Esophagus squamous epithelium (tissue), 5 donors: ENCODE results near the gene HACD4. TPM values are rescaled to one million over a fixed set of nuclear protein-coding genes. Genes with fewer than 3 reads are reported as not detected.

Source experiments
- DNase-seq: peaks from one replicate; lab custom pipeline; 2025; lab: John Stamatoyannopoulos, UW
- H3K27ac ChIP-seq, 4 donors: fragments of 200-600 bp; sonication (generic); one replicate each; pipeline ENCODE4 v1.5.1; 2016 to 2019; ENCODE audit warnings: mild to moderate bottlenecking in 1 of 4
- H3K27me3 ChIP-seq, 4 donors: fragments of 200-600 bp; sonication (generic); 1 replicate in 3 of 4; 2 replicates in 1 of 4; pipeline versions ENCODE4 v1.5.1 to v1.6.0; 2017 to 2021; ENCODE audit warnings: antibody characterized with exemption in 1 of 4
- H3K36me3 ChIP-seq, 3 donors: fragments of 200-600 bp; sonication (generic); one replicate each; pipeline ENCODE4 v1.5.1; 2016 to 2019
- H3K4me1 ChIP-seq, 3 donors: fragments of 200-600 bp; sonication (generic); one replicate each; pipeline ENCODE4 v1.5.1; 2017 to 2019
- H3K4me3 ChIP-seq, 4 donors: fragments of 200-600 bp; sonication (generic); 1 replicate in 3 of 4; 2 replicates in 1 of 4; pipeline ENCODE4 v1.5.1; 2016 to 2019; ENCODE audit warnings: mild to moderate bottlenecking in 2 of 4, moderate library complexity in 1 of 4
- H3K9me3 ChIP-seq, 3 donors: fragments of 200-600 bp; sonication (generic); one replicate each; pipeline ENCODE4 v1.5.1; 2016 to 2019
- CTCF ChIP-seq, 6 experiments: fragments of 450-650 bp in 4 of 6; fragments of 200-600 bp in 2 of 6; sonication (generic) in 2 of 6; IDR thresholded peaks; one replicate each; pipeline ENCODE4 v1.5.1; 2016 to 2019; ENCODE audit warnings: antibody characterized with exemption in 6 of 6, mild to moderate bottlenecking in 4 of 6, moderate library complexity in 4 of 6
- POLR2A ChIP-seq, 4 donors: fragments of 450-650 bp; IDR thresholded peaks; one replicate each; pipeline ENCODE4 v1.6.1; 2017; ENCODE audit warnings: antibody characterized with exemption in 4 of 4, mild to moderate bottlenecking in 4 of 4, moderate library complexity in 3 of 4
- WGBS, 2 donors: methylation state at CpG; one replicate each; pipeline ENCODE4 v1.1.5; 2018; 5-methylcytosine and 5-hydroxymethylcytosine counted together
- intact Hi-C: fragments of 100-400 bp; cut with DNase I; formaldehyde crosslinking; loops from one replicate; pipeline ENCODE4 v1.15.0; 2022
- total RNA-seq, 4 donors: library from RNA; depleted of rRNA; stranded (reverse); fragments of >200 nt; gene quantifications; one replicate each; pipeline ENCODE4 v1.1.0, GENCODE V29; 2016
- donor health status: DM: yes; HTN: yes; CAD: no.

Gene HACD4
- total RNA-seq, 4 donors from 2014 or later: 0.97 to 3.8 (median 2.5) TPM

GRCh38 chr9:20987521-20987920 lies 43.9 kb downstream of the HACD4 start:
- no peaks in the 10 kb centered on the region for H3K27me3 ChIP-seq
- no peaks in the 10 kb centered on the region for H3K9me3 ChIP-seq
- peaks cover 0 to 5% (median 0%) of the 10 kb centered on the region in 3 donors for H3K4me1 ChIP-seq
- H3K4me3 ChIP-seq: no peak overlapping the region
- TF ChIP-seq POLR2A (IDR thresholded peaks at IDR 0.05) (no peak), CTCF (IDR thresholded peaks at IDR 0.05) (no peak)
- DNase-seq: no peak
- 55 to 65% methylated on average over 1 of the region's 1 CpG for WGBS, 2 donors
- H3K27ac ChIP-seq: no peak overlapping the region
- intact Hi-C loops: no loop called here
- peaks cover 0 to 39% (median 0%) of the 10 kb centered on the region in 3 donors for H3K36me3 ChIP-seq

DNA sequence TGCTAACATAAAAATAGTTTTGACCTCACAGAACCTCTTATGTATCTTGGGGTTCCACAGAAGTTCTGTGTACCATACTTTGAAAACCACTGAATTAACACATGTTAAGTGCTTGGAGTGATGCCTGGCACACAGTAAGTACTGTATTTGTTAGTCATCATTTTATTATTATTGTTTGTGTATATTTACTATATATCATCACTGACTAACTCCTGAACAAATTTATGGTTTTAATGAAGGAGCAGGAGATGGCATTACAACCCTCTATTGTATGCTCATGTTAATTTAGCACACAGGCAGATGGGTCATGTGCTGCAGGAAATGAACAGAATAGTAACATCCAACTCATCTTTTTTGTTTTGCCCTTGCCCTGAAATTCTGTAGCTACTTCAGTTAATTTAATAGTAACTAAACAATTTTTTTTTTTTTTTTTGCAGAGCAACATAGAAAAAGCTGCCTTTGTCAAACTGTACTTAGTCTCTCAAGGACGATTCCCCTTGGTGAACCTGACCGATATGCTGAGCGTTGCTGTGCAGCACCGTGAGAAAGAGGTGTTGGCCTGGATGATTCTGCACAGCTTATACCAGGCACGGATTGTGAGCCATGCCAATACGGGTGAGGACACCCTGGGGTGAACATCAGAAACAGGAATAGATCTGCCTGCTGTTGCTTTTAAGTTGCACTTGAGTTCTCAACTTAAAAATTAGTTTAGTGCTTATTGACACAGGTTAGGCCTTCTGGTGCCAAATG lies 45.4 kb downstream of the HACD4 start:
- Histone ChIP-seq H3K27ac (no peak overlapping the region), H3K4me3 (no peak overlapping the region), H3K27me3 (no peaks in the 10 kb centered on the region), H3K4me1 (peaks cover 0 to 16% (median 0%) of the 10 kb centered on the region in 3 donors), H3K36me3 (peaks cover 0 to 39% (median 0%) of the 10 kb centered on the region in 3 donors), H3K9me3 (no peaks in the 10 kb centered on the region)
- intact Hi-C loops: no loop called here
- WGBS, 2 donors: 88 to 89% methylated on average over 3 of the region's 6 CpGs
- no peak for TF ChIP-seq CTCF (IDR thresholded peaks at IDR 0.05)
- TF ChIP-seq POLR2A (IDR thresholded peaks at IDR 0.05): no peak
- no peak for DNase-seq

DNA sequence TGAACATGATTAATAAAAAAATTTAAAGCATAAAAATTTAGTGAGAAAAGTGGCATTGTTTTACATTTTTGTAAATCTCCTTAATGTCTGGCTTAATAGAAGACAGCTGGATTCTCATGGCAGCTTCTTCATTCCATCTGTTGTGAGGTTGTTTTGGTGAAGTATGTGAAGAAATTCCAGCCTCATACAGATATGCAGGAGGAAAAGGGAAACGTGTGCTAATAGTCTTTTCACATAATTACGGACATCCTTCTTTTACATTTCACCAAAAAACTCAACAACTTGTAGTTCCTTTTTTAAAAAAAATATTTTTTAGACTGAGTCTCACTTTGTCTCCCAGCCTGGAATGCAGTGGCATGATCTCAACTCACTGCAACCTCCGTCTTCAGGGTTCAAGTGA lies 46.9 kb downstream of the HACD4 start:
- Histone ChIP-seq H3K27me3 (no peaks in the 10 kb centered on the region), H3K36me3 (peaks cover 0 to 27% (median 0%) of the 10 kb centered on the region in 3 donors), H3K9me3 (no peaks in the 10 kb centered on the region), H3K4me1 (peaks cover 0 to 23% (median 0%) of the 10 kb centered on the region in 3 donors), H3K4me3 (no peak overlapping the region), H3K27ac (no peak overlapping the region)
- intact Hi-C loops: no loop called here
- WGBS, 2 donors: 67 to 68% methylated on average over 3 of the region's 3 CpGs
- no peak for DNase-seq
- TF ChIP-seq POLR2A (IDR thresholded peaks at IDR 0.05) (no peak), CTCF (IDR thresholded peaks at IDR 0.05) (no peak)

DNA sequence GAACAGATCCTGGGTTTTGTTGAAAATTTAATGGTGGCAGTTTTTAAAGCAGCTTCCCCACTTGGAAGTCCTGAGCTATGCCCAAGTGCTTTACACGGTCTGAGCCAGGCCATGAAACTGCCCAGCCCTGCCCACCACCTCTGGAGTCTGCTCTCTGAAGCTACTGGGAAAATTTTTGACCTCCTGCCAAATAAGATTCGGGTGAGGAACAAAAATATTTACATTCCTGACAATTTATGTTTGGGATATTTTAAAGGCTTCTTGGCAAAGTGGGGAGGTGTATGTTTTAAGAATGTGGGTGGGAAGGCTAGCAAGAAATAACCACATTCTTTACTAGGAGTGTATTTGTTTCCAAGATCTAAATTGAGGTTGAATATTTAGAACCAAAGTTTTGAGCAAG lies 50.0 kb downstream of the HACD4 start:
- 22 to 41% methylated on average over 2 of the region's 2 CpGs for WGBS, 2 donors
- Histone ChIP-seq H3K27me3 (no peaks in the 10 kb centered on the region), H3K27ac (peak overlapping the region in 3 of 4 donors; percentile 37 to 78 (median 66)), H3K4me3 (peak overlapping the region in 1 of 4 donors; percentile 12), H3K9me3 (no peaks in the 10 kb centered on the region), H3K4me1 (peaks cover 0 to 18% (median 0%) of the 10 kb centered on the region in 3 donors), H3K36me3 (peaks cover 0 to 23% (median 3%) of the 10 kb centered on the region in 3 donors)
- intact Hi-C loops: no loop called here
- DNase-seq: no peak
- TF ChIP-seq CTCF (IDR thresholded peaks at IDR 0.05): no peak
- no peak for TF ChIP-seq POLR2A (IDR thresholded peaks at IDR 0.05)

DNA sequence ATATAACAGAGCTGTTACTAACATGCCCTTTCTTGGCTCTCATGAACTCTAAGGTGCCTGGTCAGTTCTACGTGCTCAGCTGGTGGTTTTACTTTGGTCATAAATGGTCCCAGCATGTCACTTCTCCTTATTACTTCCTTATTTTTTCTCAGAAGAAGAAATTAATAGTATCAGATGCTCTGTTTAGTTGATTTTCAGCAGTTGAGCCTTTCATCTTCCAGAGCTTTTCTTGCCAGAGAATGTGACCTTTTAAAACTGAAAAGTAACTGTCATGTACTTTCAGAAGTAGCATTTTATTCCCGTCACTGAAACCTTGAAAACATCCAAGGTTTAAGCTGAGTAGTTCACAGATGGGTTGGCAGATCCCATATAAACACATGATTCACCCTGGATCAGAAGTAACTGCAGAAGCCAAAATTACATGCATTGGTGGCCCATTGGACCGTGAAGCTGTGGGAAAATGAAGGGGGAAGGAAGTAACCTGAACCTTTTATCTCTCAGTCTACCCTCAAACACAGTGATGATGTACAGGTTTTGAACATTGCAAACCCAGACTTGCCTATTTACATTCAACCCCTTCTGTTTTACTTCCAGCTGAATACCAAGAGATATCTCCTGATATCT lies 50.5 kb downstream of the HACD4 start:
- Histone ChIP-seq H3K4me1 (peaks cover 0 to 18% (median 0%) of the 10 kb centered on the region in 3 donors), H3K27ac (peak overlapping the region in 3 of 4 donors; percentile 37 to 78 (median 66)), H3K36me3 (peaks cover 0 to 24% (median 3%) of the 10 kb centered on the region in 3 donors), H3K27me3 (no peaks in the 10 kb centered on the region), H3K4me3 (peak overlapping the region in 1 of 4 donors; percentile 14), H3K9me3 (no peaks in the 10 kb centered on the region)
- no peak for TF ChIP-seq CTCF (IDR thresholded peaks at IDR 0.05)
- WGBS, 2 donors: 20 to 24% methylated on average over 3 of the region's 3 CpGs
- DNase-seq: no peak
- intact Hi-C loops: no loop called here
